Ishikawa (cell line): Measurements from ENCODE around the gene DPYSL3.

Source experiments
- NFIC ChIP-seq: IDR thresholded peaks from 2 replicates; pipeline ENCODE4 v1.6.1; 2012
- RAD21 ChIP-seq: IDR thresholded peaks from 2 replicates; pipeline ENCODE4 v1.6.1; 2012; ENCODE audit warnings: low read depth
- TF ChIP-seq, protein P1 (sequence below): IDR thresholded peaks from 2 replicates; pipeline ENCODE4 v1.6.1; 2012
- TF ChIP-seq, protein P2 (sequence below): IDR thresholded peaks from 2 replicates; pipeline ENCODE4 v1.6.1; 2012; ENCODE audit warnings: low read depth, mild to moderate bottlenecking

DNA sequence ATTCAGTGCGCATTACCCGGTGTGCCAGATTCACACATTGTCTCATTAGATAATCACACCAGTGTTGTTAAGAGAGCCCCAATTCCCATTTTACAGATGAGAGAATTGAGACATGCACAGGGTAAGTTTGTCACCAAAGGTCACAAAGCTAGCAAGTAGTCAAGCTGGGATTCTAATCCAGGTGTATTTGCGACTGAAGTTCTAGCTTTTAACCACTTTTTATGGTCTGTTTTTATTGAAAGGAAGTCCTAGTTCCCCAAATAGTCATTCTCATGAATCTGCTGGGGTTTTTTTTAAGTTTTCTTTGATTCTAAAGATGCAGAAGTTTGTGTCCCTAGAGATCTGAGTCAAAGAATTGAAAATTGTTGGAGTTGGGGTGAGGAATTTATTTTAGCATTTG lies 136.5 kb downstream of the DPYSL3 start:
- TF ChIP-seq NFIC (no peak), RAD21 (no peak)
- TF ChIP-seq, protein P1, sequence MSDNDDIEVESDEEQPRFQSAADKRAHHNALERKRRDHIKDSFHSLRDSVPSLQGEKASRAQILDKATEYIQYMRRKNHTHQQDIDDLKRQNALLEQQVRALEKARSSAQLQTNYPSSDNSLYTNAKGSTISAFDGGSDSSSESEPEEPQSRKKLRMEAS: no peak
- TF ChIP-seq, protein P2, sequence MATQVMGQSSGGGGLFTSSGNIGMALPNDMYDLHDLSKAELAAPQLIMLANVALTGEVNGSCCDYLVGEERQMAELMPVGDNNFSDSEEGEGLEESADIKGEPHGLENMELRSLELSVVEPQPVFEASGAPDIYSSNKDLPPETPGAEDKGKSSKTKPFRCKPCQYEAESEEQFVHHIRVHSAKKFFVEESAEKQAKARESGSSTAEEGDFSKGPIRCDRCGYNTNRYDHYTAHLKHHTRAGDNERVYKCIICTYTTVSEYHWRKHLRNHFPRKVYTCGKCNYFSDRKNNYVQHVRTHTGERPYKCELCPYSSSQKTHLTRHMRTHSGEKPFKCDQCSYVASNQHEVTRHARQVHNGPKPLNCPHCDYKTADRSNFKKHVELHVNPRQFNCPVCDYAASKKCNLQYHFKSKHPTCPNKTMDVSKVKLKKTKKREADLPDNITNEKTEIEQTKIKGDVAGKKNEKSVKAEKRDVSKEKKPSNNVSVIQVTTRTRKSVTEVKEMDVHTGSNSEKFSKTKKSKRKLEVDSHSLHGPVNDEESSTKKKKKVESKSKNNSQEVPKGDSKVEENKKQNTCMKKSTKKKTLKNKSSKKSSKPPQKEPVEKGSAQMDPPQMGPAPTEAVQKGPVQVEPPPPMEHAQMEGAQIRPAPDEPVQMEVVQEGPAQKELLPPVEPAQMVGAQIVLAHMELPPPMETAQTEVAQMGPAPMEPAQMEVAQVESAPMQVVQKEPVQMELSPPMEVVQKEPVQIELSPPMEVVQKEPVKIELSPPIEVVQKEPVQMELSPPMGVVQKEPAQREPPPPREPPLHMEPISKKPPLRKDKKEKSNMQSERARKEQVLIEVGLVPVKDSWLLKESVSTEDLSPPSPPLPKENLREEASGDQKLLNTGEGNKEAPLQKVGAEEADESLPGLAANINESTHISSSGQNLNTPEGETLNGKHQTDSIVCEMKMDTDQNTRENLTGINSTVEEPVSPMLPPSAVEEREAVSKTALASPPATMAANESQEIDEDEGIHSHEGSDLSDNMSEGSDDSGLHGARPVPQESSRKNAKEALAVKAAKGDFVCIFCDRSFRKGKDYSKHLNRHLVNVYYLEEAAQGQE: no peak
